Measurements from ENCODE around the gene SMAD9. TPM values are rescaled to one million over a fixed set of nuclear protein-coding genes. Genes with fewer than 3 reads are reported as not detected.

SMAD9 gene
- total and polyA plus RNA-seq, 2 of the 8 experiments (the other 6 are each of a cell fraction or from before 2014, with no cell fraction given) = 0.45 to 1.0 TPM

DNA sequence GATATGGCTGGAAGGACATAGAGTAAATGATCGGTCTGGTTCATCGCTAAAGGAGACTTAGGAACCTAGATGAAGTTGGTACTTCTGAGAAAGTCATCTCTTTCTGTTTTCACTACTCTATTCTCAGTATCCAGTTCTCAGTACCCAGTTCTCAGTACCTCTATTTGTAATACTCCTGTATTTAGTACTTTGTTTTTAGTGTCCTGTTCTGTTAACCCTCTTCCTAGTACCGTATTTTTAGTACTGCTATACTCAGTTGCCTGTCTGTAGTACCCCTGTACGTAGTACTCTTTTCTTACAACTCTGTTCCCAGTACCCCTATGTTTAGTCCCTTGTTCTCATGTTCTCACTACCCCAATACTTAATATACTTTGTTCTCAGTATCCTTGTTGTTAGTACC lies 99.8 kb downstream of the SMAD9 start:
- WGBS, 2 experiments (ENCODE audit: extremely low coverage in 1 of 2, insufficient coverage in 1 of 2, insufficient read length in 1 of 2, insufficient replicate concordance in 2 of 2, low coverage in 1 of 2, low lambda C conversion rate in 2 of 2, missing lambda C conversion rate in 1 of 2) = 83% methylated on average over 4 of the region's 4 CpGs; no CpG with 5 or more reads in 1 of the 2 experiments
- Histone ChIP-seq H4K8ac (ENCODE audit: extremely low read depth, insufficient read depth, low read length) (no peak overlapping the region), H3K23me2 (ENCODE audit: low read depth, low read length) (peaks cover 9% of the 10 kb centered on the region), H2AK5ac (ENCODE audit: low read depth, low read length) (no peak overlapping the region), H3K18ac (ENCODE audit: extremely low read depth, low read length) (no peak overlapping the region), H3K4me3 (ENCODE audit: extremely low read depth in 1 of 4, insufficient read depth in 2 of 4, low read depth in 3 of 4, low read length in 4 of 4) (peak overlapping the region in 2 of 4 experiments; percentile 71 to 75; a peak in 5 of 8 replicates), H2BK12ac (ENCODE audit: low read depth, low read length) (no peak overlapping the region), H3K9me3 (ENCODE audit: insufficient read depth in 2 of 2, low read depth in 1 of 2, low read length in 1 of 2) (no peaks in the 10 kb centered on the region), H3K9ac (replicated peaks in 1 of 4; ENCODE audit: extremely low read depth in 1 of 4, low read depth in 3 of 4, low read length in 3 of 4) (peak overlapping the region in 1 of 4 experiments; percentile 0; a peak in 1 of 7 replicates), H3K4ac (replicated peaks; ENCODE audit: insufficient read length, low read depth, low read length) (no peak overlapping the region), H3K14ac (ENCODE audit: insufficient read length) (no peak overlapping the region), H3K36me3 (ENCODE audit: control insufficient read depth in 2 of 4, insufficient read depth in 4 of 4, low read length in 3 of 4) (no peaks in the 10 kb centered on the region), H3K27ac (ENCODE audit: low read depth, low read length) (no peak overlapping the region), H4K91ac (replicated peaks; ENCODE audit: insufficient read length, low read length) (no peak overlapping the region), H3K27me3 (replicated peaks in 1 of 4; ENCODE audit: control insufficient read depth in 3 of 4, extremely low read depth in 1 of 4, insufficient read depth in 3 of 4, low read length in 3 of 4) (no peaks in the 10 kb centered on the region), H3K4me1 (replicated peaks in 1 of 4; ENCODE audit: control insufficient read depth in 3 of 4, insufficient read depth in 4 of 4, low read length in 3 of 4) (peaks cover 0 to 9% (median 4%) of the 10 kb centered on the region in 4 experiments; a peak in 4 of 7 replicates), H3K79me1 (ENCODE audit: low read depth, low read length) (peaks cover 2% of the 10 kb centered on the region; the same call in 1 of the 2 replicates), H2BK5ac (ENCODE audit: low read depth, low read length) (no peak overlapping the region), H3K79me2 (ENCODE audit: control insufficient read depth in 1 of 2, insufficient read depth in 2 of 2, low read length in 2 of 2) (peaks cover 0 to 18% of the 10 kb centered on the region in 2 experiments; a peak in 2 of 4 replicates), H2BK20ac (ENCODE audit: low read length) (no peak overlapping the region), H3K23ac (ENCODE audit: insufficient read length) (no peak overlapping the region), H3K56ac (replicated peaks; ENCODE audit: insufficient read length, low read depth, low read length) (no peak overlapping the region), H4K5ac (ENCODE audit: insufficient read length, low read depth, low read length) (no peak overlapping the region), H4K20me1 (replicated peaks in 1 of 2; ENCODE audit: control insufficient read depth in 1 of 2, insufficient read depth in 2 of 2, low read length in 2 of 2) (no peaks in the 10 kb centered on the region), H2AFZ (ENCODE audit: low read length) (no peak overlapping the region), H2BK15ac (ENCODE audit: low read length) (no peak overlapping the region), H3K4me2 (ENCODE audit: insufficient read depth in 1 of 2, low read depth in 2 of 2, low read length in 2 of 2) (peak overlapping the region; percentile 93 to 97), H2BK120ac (replicated peaks; ENCODE audit: low read depth, low read length) (no peak overlapping the region)
- DNase-seq (ENCODE audit: low read depth in 1 of 2, low spot score in 2 of 2) (no peak), FAIRE-seq (no peak)
- POLR2A ChIA-PET (ENCODE audit: partially characterized antibody) = interaction anchor here (0.6 to 0.8 kb wide), 2 partner anchors 9 to 85 kb away, joined by 3 read pairs; no protein-coding TSS in a partner anchor
- CTCF ChIA-PET (ENCODE audit: partially characterized antibody) = interaction anchor here (1.0 kb wide), 1 partner anchor 18 kb away, joined by 3 read pairs; no protein-coding TSS in a partner anchor
